Fibroblast of villous mesenchyme (primary cell): ENCODE measurements around the gene PRM2. TPM values are rescaled to one million over a fixed set of nuclear protein-coding genes. Genes with fewer than 3 reads are reported as not detected.

Experiments used
- DNase-seq: peaks from one replicate; pipeline ENCODE4 v3.0.0-alpha.2; 2010; ENCODE audit warnings: low read depth
- H3K4me3 ChIP-seq: 2 replicates; pipeline ENCODE4 v1.5.1; 2011; ENCODE audit warnings: low read depth, mild to moderate bottlenecking, low read length
- CTCF ChIP-seq: IDR thresholded peaks from 2 replicates; pipeline ENCODE4 v1.5.1; 2012; ENCODE audit warnings: low read depth, mild to moderate bottlenecking, low read length; ENCODE audit not compliant: insufficient read depth
- total RNA-seq: library from RNA; depleted of rRNA; stranded (reverse); fragments of >200 nt; gene quantifications from 2 replicates; pipeline ENCODE4 v1.2.3, GENCODE V29; 2012

PRM2 gene
- total RNA-seq, 1 donor, result not detected

GRCh38 chr16:11265124-11265523, 11.2 kb downstream of the PRM2 start:
- TF ChIP-seq CTCF, result no peak
- DNase-seq, result no peak
- no peak overlapping the region for H3K4me3 ChIP-seq

- no peak for DNase-seq
- H3K4me3 ChIP-seq, result no peak overlapping the region
- no peak for TF ChIP-seq CTCF
Measured at GRCh38 chr16:11264155-11264832, 12.0 kb downstream of the PRM2 start.

GRCh38 chr16:11263737-11264136, 12.5 kb downstream of the PRM2 start:
- no peak for DNase-seq
- no peak for TF ChIP-seq CTCF
- no peak overlapping the region for H3K4me3 ChIP-seq

GRCh38 chr16:11262915-11263314, 13.4 kb downstream of the PRM2 start:
- no peak for DNase-seq
- H3K4me3 ChIP-seq, result no peak overlapping the region
- TF ChIP-seq CTCF, result no peak

GRCh38 chr16:11260596-11260966, 15.7 kb downstream of the PRM2 start:
- DNase-seq, result no peak
- H3K4me3 ChIP-seq, result no peak overlapping the region
- TF ChIP-seq CTCF, result no peak

GRCh38 chr16:11259655-11260595, 16.4 kb downstream of the PRM2 start:
- no peak overlapping the region for H3K4me3 ChIP-seq
- no peak for DNase-seq
- TF ChIP-seq CTCF, result no peak
